K562 (cell line): ENCODE measurements around the gene NXN. TPM values are rescaled to one million over a fixed set of nuclear protein-coding genes. Genes with fewer than 3 reads are reported as not detected.

Source experiments
- BCL6 ChIP-seq: fragments of 250-450 bp; sonication (Bioruptor Pico); IDR thresholded peaks from 2 replicates; pipeline ENCODE4 v1.4.0; 2020
- C11orf30 ChIP-seq: fragments of 450-650 bp; IDR thresholded peaks from 2 replicates; pipeline ENCODE4 v1.6.1; 2016; ENCODE audit warnings: low read depth, mild to moderate bottlenecking
- E2F3 ChIP-seq: fragments of 250-450 bp; sonication (Bioruptor Pico); IDR thresholded peaks from 2 replicates; pipeline ENCODE4 v1.4.0; 2020; ENCODE audit warnings: mild to moderate bottlenecking
- FOS ChIP-seq: IDR thresholded peaks from 3 replicates; pipeline ENCODE4 v1.6.1; 2011; ENCODE audit not compliant: insufficient read length; ENCODE audit errors: extremely low read depth
- GABPB1 ChIP-seq: sonication (generic); formaldehyde crosslinking; IDR thresholded peaks from 2 replicates; pipeline ENCODE4 v1.8.0; 2022; ENCODE audit warnings: mild to moderate bottlenecking, missing genetic modification reagents
- HDAC3 ChIP-seq: fragments of 450-650 bp; IDR thresholded peaks from 2 replicates; pipeline ENCODE4 v1.6.1; 2018; ENCODE audit warnings: borderline replicate concordance, mild to moderate bottlenecking, moderate library complexity; ENCODE audit not compliant: partially characterized antibody
- HLTF ChIP-seq: fragments of 450-650 bp; IDR thresholded peaks from 2 replicates; pipeline ENCODE4 v1.6.1; 2016
- LARP7 ChIP-seq: fragments of 450-650 bp; IDR thresholded peaks from 2 replicates; pipeline ENCODE4 v1.6.1; 2016
- MAFK ChIP-seq: IDR thresholded peaks from 2 replicates; pipeline ENCODE4 v1.6.1; 2011; ENCODE audit warnings: low read length, improper control_type of control experiment
- MED1 ChIP-seq: sonication (generic); formaldehyde crosslinking; IDR thresholded peaks from 2 replicates; pipeline ENCODE4 v1.8.1; 2023; ENCODE audit warnings: missing genetic modification reagents, borderline replicate concordance
- MYNN ChIP-seq, 2 experiments: sonication (generic); formaldehyde crosslinking in 1 of 2; IDR thresholded peaks; 2 replicates each; pipeline versions ENCODE4 v1.5.0 to v1.6.1; 2016 to 2020; ENCODE audit warnings: antibody characterized with exemption in 1 of 2, missing genetic modification reagents in 1 of 2
- NR2C2 ChIP-seq, 2 experiments: fragments of 200-800 bp in 1 of 2; sonication (Bioruptor generic) in 1 of 2; sonication (generic) in 1 of 2; formaldehyde crosslinking in 1 of 2; IDR thresholded peaks; 2 replicates each; pipeline versions ENCODE4 v1.6.1 to v1.8.0; 2016 to 2022; ENCODE audit warnings: mild to moderate bottlenecking in 1 of 2, missing compliant biosample characterization in 1 of 2, missing genetic modification characterization in 1 of 2, missing genetic modification reagents in 1 of 2
- NR2F6 ChIP-seq: fragments of 450-650 bp; formaldehyde crosslinking; IDR thresholded peaks from 2 replicates; pipeline ENCODE4 v1.4.0; 2020; ENCODE audit warnings: mild to moderate bottlenecking
- PHTF2 ChIP-seq: fragments of 250-450 bp; sonication (Bioruptor Pico); IDR thresholded peaks from 2 replicates; pipeline ENCODE4 v1.5.0; 2021; ENCODE audit warnings: mild to moderate bottlenecking
- PPARD ChIP-seq: fragments of 250-450 bp; sonication (Bioruptor Pico); IDR thresholded peaks from 2 replicates; pipeline ENCODE4 v1.8.0; 2022; ENCODE audit warnings: inconsistent platforms, mild to moderate bottlenecking, moderate library complexity
- RBM39 ChIP-seq: fragments of 200-400 bp; formaldehyde crosslinking; optimal IDR thresholded peaks from 2 replicates; pipeline ENCODE3; 2018; ENCODE audit warnings: low read depth, low read length
- SIX5 ChIP-seq, 2 experiments: IDR thresholded peaks; 2 replicates each; pipeline ENCODE4 v1.6.1; 2011; ENCODE audit warnings: low read length in 2 of 2, borderline replicate concordance in 1 of 2, low read depth in 1 of 2, mild to moderate bottlenecking in 1 of 2, moderate library complexity in 1 of 2; ENCODE audit not compliant: insufficient read depth in 1 of 2
- SMARCC2 ChIP-seq: fragments of 450-650 bp; IDR thresholded peaks from 2 replicates; pipeline ENCODE4 v1.6.1; 2017; ENCODE audit warnings: antibody characterized with exemption, moderate library complexity, mild to moderate bottlenecking, low read depth
- SPI1 ChIP-seq: IDR thresholded peaks from 2 replicates; pipeline ENCODE4 v1.6.1; 2011; ENCODE audit warnings: low read depth, low read length, control low read depth, borderline replicate concordance
- TAF7 ChIP-seq: fragments of 450-650 bp; IDR thresholded peaks from 2 replicates; pipeline ENCODE4 v1.6.1; 2016; ENCODE audit warnings: missing genetic modification characterization, missing compliant biosample characterization
- ZBTB7A ChIP-seq: IDR thresholded peaks from 2 replicates; pipeline ENCODE4 v1.6.1; 2011; ENCODE audit warnings: low read depth, mild to moderate bottlenecking, low read length, moderate library complexity, borderline replicate concordance; ENCODE audit not compliant: control insufficient read depth
- ZNF124 ChIP-seq: sonication (generic); formaldehyde crosslinking; IDR thresholded peaks from 2 replicates; pipeline ENCODE4 v1.8.1; 2022; ENCODE audit warnings: missing genetic modification reagents
- ZNF197 ChIP-seq: fragments of 200-800 bp; sonication (Bioruptor generic); IDR thresholded peaks from 2 replicates; pipeline ENCODE4 v1.6.1; 2016; ENCODE audit warnings: low read depth, missing genetic modification characterization, missing compliant biosample characterization
- ZNF263 ChIP-seq: sonication (generic); formaldehyde crosslinking; IDR thresholded peaks from 2 replicates; pipeline ENCODE4 v1.8.0; 2022; ENCODE audit warnings: mild to moderate bottlenecking, missing genetic modification reagents, borderline replicate concordance
- ZNF280A ChIP-seq: fragments of 450-650 bp; IDR thresholded peaks from 2 replicates; pipeline ENCODE4 v1.6.1; 2018; ENCODE audit warnings: mild to moderate bottlenecking, low read depth; ENCODE audit not compliant: partially characterized antibody
- ZNF354B ChIP-seq: fragments of 250-450 bp; sonication (Bioruptor Pico); IDR thresholded peaks from 2 replicates; pipeline ENCODE4 v1.4.0; 2020
- ZNF511 ChIP-seq: sonication (generic); formaldehyde crosslinking; IDR thresholded peaks from 2 replicates; pipeline ENCODE4 v1.8.0; 2022; ENCODE audit warnings: mild to moderate bottlenecking, missing genetic modification reagents
- ZNF561 ChIP-seq: fragments of 450-650 bp; formaldehyde crosslinking; conservative IDR thresholded peaks from 2 replicates; pipeline ENCODE4 v1.4.0; 2020; ENCODE audit warnings: mild to moderate bottlenecking, moderate library complexity
- polyA plus RNA-seq, 8 experiments: library from polyadenylated mRNA; depleted of rRNA in 4 of 8; stranded (reverse) in 5 of 8; unstranded in 3 of 8; fragments of >200 nt; fragmentation: Nextera tagmentation in 2 of 8; fragmentation: Illumina TruSeq in 1 of 8; extraction: Ambion mirVana in 2 of 8; extraction: Trizol in 1 of 8; gene quantifications; 2 replicates each; pipeline versions ENCODE4 v1.2.1 to v1.2.3, GENCODE V29; 2011 to 2014; ENCODE audit warnings: inconsistent platforms in 1 of 8, missing spikeins in 1 of 8
- total RNA-seq, 7 experiments: library from RNA; depleted of rRNA in 6 of 7; stranded (reverse); fragments of >200 nt in 6 of 7; fragmentation: Illumina TruSeq in 2 of 7; extraction: Trizol in 2 of 7; gene quantifications; 2 replicates each; pipeline versions ENCODE4 v1.2.1 to v1.2.3, GENCODE V29; 2011 to 2021; ENCODE audit warnings: low replicate concordance in 1 of 7

The NXN gene
- total and polyA plus RNA-seq, 9 of the 15 experiments (the other 6 are each of a cell fraction or from before 2014, with no cell fraction given), result 0.08 to 0.39 (median 0.29) TPM; not detected in 5

DNA sequence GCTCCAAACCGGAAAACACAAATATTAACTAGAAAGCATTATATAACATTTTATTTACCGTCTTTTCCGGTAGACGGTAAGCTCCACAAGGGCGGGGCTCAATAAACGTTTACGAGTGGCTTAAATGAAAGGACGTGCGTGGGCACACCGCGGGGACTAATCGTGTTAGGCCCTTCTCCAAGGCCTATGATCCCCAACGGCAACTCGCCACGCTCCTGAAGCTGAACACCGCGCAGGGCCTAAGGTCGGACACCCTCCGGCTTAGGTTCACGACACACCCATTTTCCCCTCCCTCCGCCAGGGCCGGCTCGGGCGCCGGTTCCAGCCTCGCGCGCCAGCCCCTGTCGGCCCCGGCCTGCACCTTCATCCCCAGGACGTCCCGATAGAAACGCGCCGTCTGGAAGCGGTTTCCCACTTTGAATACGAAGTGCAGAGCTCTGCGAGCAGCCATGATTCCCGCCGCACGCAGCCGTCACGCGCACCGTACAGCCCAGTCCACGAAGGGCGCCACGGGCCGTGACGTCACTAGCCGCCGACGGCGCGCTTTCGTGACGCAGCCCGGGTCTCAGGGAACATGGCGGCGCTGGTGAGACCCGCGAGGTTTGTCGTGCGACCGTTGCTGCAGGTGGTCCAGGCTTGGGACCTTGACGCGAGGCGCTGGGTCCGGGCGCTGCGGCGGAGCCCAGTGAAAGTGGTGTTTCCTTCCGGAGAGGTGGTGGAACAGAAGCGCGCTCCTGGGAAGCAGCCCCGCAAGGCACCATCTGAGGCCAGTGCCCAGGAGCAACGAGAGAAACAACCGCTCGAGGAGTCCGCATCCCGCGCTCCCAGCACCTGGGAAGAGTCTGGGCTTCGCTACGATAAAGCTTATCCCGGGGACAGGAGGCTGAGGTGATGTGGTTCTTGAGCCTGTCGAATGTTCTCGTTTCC is 197.5 kb downstream of the NXN start, which contains the start of the genes GLOD4 and MRM3 (continued):
- TF ChIP-seq RBM39 (no peak), HLTF (peak; percentile 25; the same call in 1 of the 2 replicates), ZNF124 (no peak), SPI1 (no peak), ZBTB7A (peak; percentile 89), MED1 (CRISPR knock-in tag) (no peak), FOS (no peak), ZNF354B (CRISPR knock-in tag) (no peak), ZNF263 (no peak), E2F3 (no peak), SMARCC2 (no peak), NR2C2 (CRISPR knock-in tag; IDR thresholded peaks at IDR 0.05) (no peak; the same call in 1 of the 2 replicates), NR2C2 (tag; IDR thresholded peaks at IDR 0.05) (peak; percentile 84), NR2F6 (CRISPR knock-in tag) (no peak), TAF7 (tag) (peak; percentile 65; the same call in 1 of the 2 replicates), HDAC3 (no peak), SIX5 (IDR thresholded peaks at IDR 0.05; ENCODE audit: borderline replicate concordance in 1 of 2, insufficient read depth in 1 of 2, low read depth in 1 of 2, low read length in 2 of 2) (peak; percentile 23 to 40; a peak in 2 of 4 replicates), BCL6 (CRISPR knock-in tag) (no peak), ZNF197 (CRISPR knock-in tag) (no peak), ZNF280A (no peak), PPARD (no peak), ZNF561 (CRISPR knock-in tag) (no peak), LARP7 (no peak), C11orf30 (peak; percentile 99), ZNF511 (CRISPR knock-in tag) (no peak; the same call in 1 of the 2 replicates), GABPB1 (peak; percentile 42), MAFK (no peak), MYNN (IDR thresholded peaks at IDR 0.05) (no peak), MYNN (CRISPR knock-in tag; IDR thresholded peaks at IDR 0.05) (no peak), PHTF2 (CRISPR knock-in tag) (no peak)
